H1 (cell line): Measurements from ENCODE around the gene MYH13. TPM values are rescaled to one million over a fixed set of nuclear protein-coding genes. Genes with fewer than 3 reads are reported as not detected.
A peak's percentile ranks its signal among the peaks of the same experiment; 100 is the strongest.

Experiments used
- CTCF ChIA-PET: fragments of 300-600 bp; sonication (Branson Sonifier 250); formaldehyde crosslinking; loops from one replicate; lab custom pipeline; 2021; ENCODE audit not compliant: partially characterized antibody; lab: Charles Lee
- POLR2A ChIA-PET: fragments of 300-600 bp; sonication (Branson Sonifier 250); formaldehyde crosslinking; loops from one replicate; lab custom pipeline; 2021; ENCODE audit warnings: inconsistent platforms; ENCODE audit not compliant: partially characterized antibody; lab: Charles Lee
- DNase-seq, 2 experiments: peaks; one replicate each; pipeline versions ENCODE4 v3.0.0 to v3.0.0-alpha.2; 2010 to 2022; ENCODE audit warnings: low spot score in 2 of 2, low read depth in 1 of 2, mixed read lengths in 1 of 2
- FAIRE-seq: peaks from 2 replicates; lab custom pipeline; 2011; peaks lifted over from hg19 to GRCh38; lab: Jason Lieb, UNC
- H2AFZ ChIP-seq: 2 replicates; pipeline ENCODE4 v1.8.1; 2012; ENCODE audit warnings: low read length, inconsistent platforms
- H2AK5ac ChIP-seq: 2 replicates; pipeline ENCODE4 v1.6.1; 2013; ENCODE audit warnings: low read depth, low read length
- H2BK120ac ChIP-seq: replicated peaks from 2 replicates; pipeline ENCODE3; 2013; ENCODE audit warnings: low read depth, low read length, inconsistent platforms
- H2BK12ac ChIP-seq: 2 replicates; pipeline ENCODE4 v1.6.1; 2013; ENCODE audit warnings: low read depth, low read length
- H2BK15ac ChIP-seq: 2 replicates; pipeline ENCODE4 v1.6.1; 2013; ENCODE audit warnings: low read length
- H2BK20ac ChIP-seq: 2 replicates; pipeline ENCODE4 v1.6.1; 2013; ENCODE audit warnings: low read length
- H2BK5ac ChIP-seq: 2 replicates; pipeline ENCODE4 v1.6.1; 2013; ENCODE audit warnings: low read depth, low read length
- H3K14ac ChIP-seq: 2 replicates; pipeline ENCODE4 v1.6.1; 2013; ENCODE audit warnings: inconsistent platforms; ENCODE audit not compliant: insufficient read length
- H3K18ac ChIP-seq: 2 replicates; pipeline ENCODE4 v1.6.1; 2013; ENCODE audit warnings: low read length; ENCODE audit errors: extremely low read depth
- H3K23ac ChIP-seq: 2 replicates; pipeline ENCODE4 v1.6.1; 2013; ENCODE audit warnings: inconsistent platforms; ENCODE audit not compliant: insufficient read length
- H3K23me2 ChIP-seq: 2 replicates; pipeline ENCODE4 v1.6.1; 2013; ENCODE audit warnings: low read depth, low read length
- H3K27ac ChIP-seq: 2 replicates; pipeline ENCODE4 v1.6.1; 2011; ENCODE audit warnings: low read depth, low read length, inconsistent platforms
- H3K27me3 ChIP-seq, 4 experiments: replicated peaks in 1 of 4; 1 replicate in 1 of 4; 2 replicates in 3 of 4; pipeline versions ENCODE4 v1.6.1 to v1.8.1; 2011 to 2013; ENCODE audit warnings: low read length in 3 of 4, mild to moderate bottlenecking in 3 of 4, inconsistent platforms in 2 of 4, mixed read lengths in 2 of 4, moderate library complexity in 1 of 4; ENCODE audit not compliant: control insufficient read depth in 3 of 4, insufficient read depth in 3 of 4; ENCODE audit errors: extremely low read depth in 1 of 4
- H3K36me3 ChIP-seq, 4 experiments: 2 replicates each; pipeline versions ENCODE4 v1.6.1 to v1.8.1; 2011 to 2013; ENCODE audit warnings: mild to moderate bottlenecking in 4 of 4, low read length in 3 of 4, moderate library complexity in 2 of 4, control low read depth in 1 of 4, inconsistent platforms in 1 of 4; ENCODE audit not compliant: insufficient read depth in 4 of 4, control insufficient read depth in 2 of 4
- H3K4ac ChIP-seq: replicated peaks from 2 replicates; pipeline ENCODE3; 2013; ENCODE audit warnings: low read length, low read depth, mixed read lengths, inconsistent platforms; ENCODE audit not compliant: insufficient read length
- H3K4me1 ChIP-seq, 4 experiments: replicated peaks in 1 of 4; 1 replicate in 1 of 4; 2 replicates in 3 of 4; pipeline versions ENCODE4 v1.6.1 to v1.8.1; 2011 to 2013; ENCODE audit warnings: low read length in 3 of 4, inconsistent platforms in 2 of 4, mixed read lengths in 1 of 4; ENCODE audit not compliant: insufficient read depth in 4 of 4, control insufficient read depth in 3 of 4
- H3K4me2 ChIP-seq, 2 experiments: 2 replicates each; pipeline versions ENCODE4 v1.6.1 to v1.8.1; 2011 to 2013; ENCODE audit warnings: low read depth in 2 of 2, low read length in 2 of 2, control low read depth in 1 of 2, inconsistent platforms in 1 of 2, mild to moderate bottlenecking in 1 of 2; ENCODE audit not compliant: insufficient read depth in 1 of 2
- H3K4me3 ChIP-seq, 4 experiments: fragments of 200-600, 300-600 bp in 1 of 4; sonication (generic), shearing (Covaris generic), sonication (Bioruptor Twin) in 1 of 4; 2 replicates each; pipeline versions ENCODE4 v1.5.1 to v1.8.1; 2011 to 2016; ENCODE audit warnings: low read length in 4 of 4, low read depth in 3 of 4, control low read depth in 2 of 4, inconsistent platforms in 2 of 4, mild to moderate bottlenecking in 2 of 4, mixed read lengths in 1 of 4, moderate library complexity in 1 of 4; ENCODE audit not compliant: insufficient read depth in 2 of 4; ENCODE audit errors: extremely low read depth in 1 of 4
- H3K56ac ChIP-seq: replicated peaks from 2 replicates; pipeline ENCODE3; 2013; ENCODE audit warnings: low read depth, mild to moderate bottlenecking, mixed read lengths, low read length, inconsistent platforms; ENCODE audit not compliant: insufficient read length
- H3K79me1 ChIP-seq: 2 replicates; pipeline ENCODE4 v1.6.1; 2013; ENCODE audit warnings: low read depth, low read length, control low read depth
- H3K79me2 ChIP-seq, 2 experiments: 2 replicates each; pipeline versions ENCODE4 v1.6.1 to v1.8.1; 2012 to 2013; ENCODE audit warnings: low read length in 2 of 2, mild to moderate bottlenecking in 2 of 2, inconsistent platforms in 1 of 2; ENCODE audit not compliant: insufficient read depth in 2 of 2, control insufficient read depth in 1 of 2
- H3K9ac ChIP-seq, 4 experiments: replicated peaks in 1 of 4; 1 replicate in 1 of 4; 2 replicates in 3 of 4; pipeline versions ENCODE4 v1.6.1 to v1.8.1; 2011 to 2013; ENCODE audit warnings: low read depth in 3 of 4, low read length in 3 of 4, control low read depth in 2 of 4, mild to moderate bottlenecking in 2 of 4, moderate library complexity in 2 of 4, inconsistent platforms in 1 of 4; ENCODE audit errors: extremely low read depth in 1 of 4
- H3K9me3 ChIP-seq, 2 experiments: 2 replicates each; pipeline versions ENCODE4 v1.6.1 to v1.8.1; 2012 to 2013; ENCODE audit warnings: mild to moderate bottlenecking in 2 of 2, moderate library complexity in 2 of 2, control low read depth in 1 of 2, inconsistent platforms in 1 of 2, low read depth in 1 of 2, low read length in 1 of 2, mixed read lengths in 1 of 2; ENCODE audit not compliant: insufficient read depth in 2 of 2
- H4K20me1 ChIP-seq, 2 experiments: replicated peaks in 1 of 2; 2 replicates each; pipeline versions ENCODE3 to v1.8.1; 2011 to 2013; ENCODE audit warnings: inconsistent platforms in 2 of 2, low read length in 2 of 2, mild to moderate bottlenecking in 1 of 2; ENCODE audit not compliant: insufficient read depth in 2 of 2, control insufficient read depth in 1 of 2
- H4K5ac ChIP-seq: 2 replicates; pipeline ENCODE4 v1.6.1; 2013; ENCODE audit warnings: low read length, low read depth, mixed read lengths, inconsistent platforms; ENCODE audit not compliant: insufficient read length
- H4K8ac ChIP-seq: 2 replicates; pipeline ENCODE4 v1.8.0; 2013; ENCODE audit warnings: mild to moderate bottlenecking, moderate library complexity, low read length, inconsistent platforms; ENCODE audit not compliant: insufficient read depth; ENCODE audit errors: extremely low read depth
- H4K91ac ChIP-seq: replicated peaks from 2 replicates; pipeline ENCODE3; 2013; ENCODE audit warnings: low read length, mixed read lengths, inconsistent platforms; ENCODE audit not compliant: insufficient read length
- CHD2 ChIP-seq: IDR thresholded peaks from 2 replicates; pipeline ENCODE4 v1.6.1; 2012; ENCODE audit warnings: low read length, improper control_type of control experiment
- JUN ChIP-seq: IDR thresholded peaks from 2 replicates; pipeline ENCODE4 v1.6.1; 2011; ENCODE audit warnings: low read depth, mild to moderate bottlenecking, improper control_type of control experiment, low read length
- SP4 ChIP-seq: IDR thresholded peaks from 2 replicates; pipeline ENCODE4 v1.6.1; 2012; ENCODE audit warnings: low read length, inconsistent platforms
- TAF1 ChIP-seq: IDR thresholded peaks from 2 replicates; pipeline ENCODE4 v1.6.1; 2011; ENCODE audit warnings: mild to moderate bottlenecking, low read depth, low read length
- WGBS, 2 experiments: shearing (Covaris generic) in 1 of 2; methylation state at CpG; one replicate each; pipeline versions ENCODE4 v1.1.6 to v1.1.7; 2013 to 2015; ENCODE audit warnings: low lambda C conversion rate in 2 of 2, mixed read lengths in 2 of 2, inconsistent platforms in 1 of 2, low coverage in 1 of 2, missing lambda C conversion rate in 1 of 2; ENCODE audit not compliant: insufficient replicate concordance in 2 of 2, insufficient coverage in 1 of 2, insufficient read length in 1 of 2; ENCODE audit errors: extremely low coverage in 1 of 2, missing lambda C conversion rate in 1 of 2; 5-methylcytosine and 5-hydroxymethylcytosine counted together
- polyA plus RNA-seq, 7 experiments: library from polyadenylated mRNA; depleted of rRNA in 3 of 7; stranded (reverse) in 5 of 7; unstranded in 2 of 7; fragments of >200 nt in 5 of 7; fragments of 200-250 nt in 2 of 7; gene quantifications; 1 replicate in 5 of 7; 2 replicates in 1 of 7; 4 replicates in 1 of 7; pipeline versions ENCODE4 v1.2.1 to v1.2.3, GENCODE V29; 2011 to 2013; ENCODE audit warnings: missing spikeins in 2 of 7, mixed read lengths in 2 of 7
- total RNA-seq: library from RNA; stranded (reverse); fragmentation: NEBNext Ultra II Directional; extraction: Animal tissue kit (Norgen Biotek cat#: 25700); gene quantifications from 2 replicates; pipeline ENCODE4 v1.2.1, GENCODE V29; 2021

The MYH13 gene
- total and polyA plus RNA-seq, 2 of the 8 experiments (the other 6 are each of a cell fraction or from before 2014, with no cell fraction given): not detected

GRCh38 chr17:10317543-10317834 lies 55.3 kb downstream of the MYH13 start:
- no peak overlapping the region for H3K56ac ChIP-seq
- H3K23ac ChIP-seq: no peak overlapping the region
- no peak overlapping the region for H3K4me2 ChIP-seq
- H2BK20ac ChIP-seq: no peak overlapping the region
- no peak for DNase-seq
- H3K9me3 ChIP-seq: no peaks in the 10 kb centered on the region; a peak in 1 of 4 replicates
- H3K9ac ChIP-seq: no peak overlapping the region
- no peak overlapping the region for H2BK12ac ChIP-seq
- no peaks in the 10 kb centered on the region for H3K36me3 ChIP-seq
- H2BK5ac ChIP-seq: no peak overlapping the region
- H3K79me1 ChIP-seq: no peaks in the 10 kb centered on the region
- no peak overlapping the region for H4K8ac ChIP-seq
- no peak overlapping the region for H2BK15ac ChIP-seq
- TF ChIP-seq JUN: no peak
- TF ChIP-seq SP4: no peak
- TF ChIP-seq CHD2: no peak
- TF ChIP-seq TAF1: no peak
- no peak overlapping the region for H3K18ac ChIP-seq
- no peak overlapping the region for H4K91ac ChIP-seq
- H2AFZ ChIP-seq: peak overlapping the region; percentile 83; the same call in 1 of the 2 replicates
- H4K5ac ChIP-seq: no peak overlapping the region
- H3K23me2 ChIP-seq: no peaks in the 10 kb centered on the region
- no peak overlapping the region for H2BK120ac ChIP-seq
- H3K4me1 ChIP-seq: no peaks in the 10 kb centered on the region; a peak in 1 of 7 replicates
- no peaks in the 10 kb centered on the region for H3K27me3 ChIP-seq
- no peak overlapping the region for H3K4me3 ChIP-seq
- no peak overlapping the region for H3K27ac ChIP-seq
- H4K20me1 ChIP-seq: no peaks in the 10 kb centered on the region
- ChIA-PET CTCF (interaction anchor here (0.7 to 7.6 kb wide), 22 partner anchors 9 to 389 kb away, joined by 3 to 92 read pairs (median 5); no protein-coding TSS in a partner anchor), POLR2A (no interaction called here)
- WGBS, 2 experiments: 87% methylated on average over 5 of the region's 5 CpGs; no CpG with 5 or more reads in 1 of the 2 experiments
- FAIRE-seq: no peak
- no peak overlapping the region for H2AK5ac ChIP-seq
- H3K79me2 ChIP-seq: no peaks in the 10 kb centered on the region
- H3K4ac ChIP-seq: no peak overlapping the region
- no peak overlapping the region for H3K14ac ChIP-seq
